Measurements from ENCODE around the gene MEN1.

DNA sequence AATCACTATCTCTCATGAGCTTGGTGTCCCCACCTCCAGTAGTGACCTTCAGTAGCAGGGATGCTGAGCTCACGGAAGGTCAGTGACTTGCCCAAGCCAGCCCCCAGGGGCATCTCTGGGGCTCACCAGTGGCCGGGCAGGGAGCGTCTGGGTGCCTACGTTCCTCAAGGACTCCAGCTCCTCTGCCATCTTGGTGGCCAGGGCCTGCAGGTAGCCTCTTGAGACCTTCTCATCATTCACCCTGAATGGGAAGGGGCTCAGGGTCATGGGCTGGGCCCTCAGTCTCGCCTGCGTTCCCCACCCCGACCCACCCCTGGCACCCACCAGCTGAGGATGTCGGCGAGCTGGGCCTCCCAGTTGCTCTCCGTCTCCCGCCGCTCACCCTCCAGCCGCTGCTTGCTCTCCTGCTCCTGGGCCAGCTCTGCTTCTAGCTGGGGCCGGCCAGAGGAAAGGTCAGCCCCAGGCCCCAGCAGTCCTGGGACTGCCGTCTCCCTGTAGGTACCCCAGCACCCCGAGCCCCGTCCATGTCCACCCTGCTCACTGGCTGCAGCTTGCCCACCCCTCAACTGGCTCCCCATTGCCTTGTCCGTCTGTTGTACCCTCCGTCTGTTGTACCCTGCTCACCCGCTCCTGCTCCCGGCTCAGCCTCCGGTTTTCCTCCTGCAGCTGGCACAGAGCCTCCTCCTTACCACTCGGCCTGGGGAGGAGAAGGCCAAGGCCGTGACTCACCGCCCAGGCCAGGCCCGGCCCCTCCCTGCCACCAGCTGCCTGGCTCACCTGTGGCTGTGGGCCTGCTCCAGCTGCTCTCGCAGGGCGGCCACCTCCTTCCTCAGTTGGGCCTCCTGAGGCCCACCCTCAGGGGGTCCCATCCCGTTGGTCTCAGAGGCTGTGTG lies 24.6 kb upstream of the MEN1 start:
- TF ChIP-seq, protein P1, sequence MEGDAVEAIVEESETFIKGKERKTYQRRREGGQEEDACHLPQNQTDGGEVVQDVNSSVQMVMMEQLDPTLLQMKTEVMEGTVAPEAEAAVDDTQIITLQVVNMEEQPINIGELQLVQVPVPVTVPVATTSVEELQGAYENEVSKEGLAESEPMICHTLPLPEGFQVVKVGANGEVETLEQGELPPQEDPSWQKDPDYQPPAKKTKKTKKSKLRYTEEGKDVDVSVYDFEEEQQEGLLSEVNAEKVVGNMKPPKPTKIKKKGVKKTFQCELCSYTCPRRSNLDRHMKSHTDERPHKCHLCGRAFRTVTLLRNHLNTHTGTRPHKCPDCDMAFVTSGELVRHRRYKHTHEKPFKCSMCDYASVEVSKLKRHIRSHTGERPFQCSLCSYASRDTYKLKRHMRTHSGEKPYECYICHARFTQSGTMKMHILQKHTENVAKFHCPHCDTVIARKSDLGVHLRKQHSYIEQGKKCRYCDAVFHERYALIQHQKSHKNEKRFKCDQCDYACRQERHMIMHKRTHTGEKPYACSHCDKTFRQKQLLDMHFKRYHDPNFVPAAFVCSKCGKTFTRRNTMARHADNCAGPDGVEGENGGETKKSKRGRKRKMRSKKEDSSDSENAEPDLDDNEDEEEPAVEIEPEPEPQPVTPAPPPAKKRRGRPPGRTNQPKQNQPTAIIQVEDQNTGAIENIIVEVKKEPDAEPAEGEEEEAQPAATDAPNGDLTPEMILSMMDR (IDR thresholded peaks at IDR 0.05), result no peak
- no peak for TF ChIP-seq POLR2A (IDR thresholded peaks at IDR 0.05)
